Measurements from ENCODE around the gene CCDC192.

- TF ChIP-seq, protein P1, sequence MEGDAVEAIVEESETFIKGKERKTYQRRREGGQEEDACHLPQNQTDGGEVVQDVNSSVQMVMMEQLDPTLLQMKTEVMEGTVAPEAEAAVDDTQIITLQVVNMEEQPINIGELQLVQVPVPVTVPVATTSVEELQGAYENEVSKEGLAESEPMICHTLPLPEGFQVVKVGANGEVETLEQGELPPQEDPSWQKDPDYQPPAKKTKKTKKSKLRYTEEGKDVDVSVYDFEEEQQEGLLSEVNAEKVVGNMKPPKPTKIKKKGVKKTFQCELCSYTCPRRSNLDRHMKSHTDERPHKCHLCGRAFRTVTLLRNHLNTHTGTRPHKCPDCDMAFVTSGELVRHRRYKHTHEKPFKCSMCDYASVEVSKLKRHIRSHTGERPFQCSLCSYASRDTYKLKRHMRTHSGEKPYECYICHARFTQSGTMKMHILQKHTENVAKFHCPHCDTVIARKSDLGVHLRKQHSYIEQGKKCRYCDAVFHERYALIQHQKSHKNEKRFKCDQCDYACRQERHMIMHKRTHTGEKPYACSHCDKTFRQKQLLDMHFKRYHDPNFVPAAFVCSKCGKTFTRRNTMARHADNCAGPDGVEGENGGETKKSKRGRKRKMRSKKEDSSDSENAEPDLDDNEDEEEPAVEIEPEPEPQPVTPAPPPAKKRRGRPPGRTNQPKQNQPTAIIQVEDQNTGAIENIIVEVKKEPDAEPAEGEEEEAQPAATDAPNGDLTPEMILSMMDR (IDR thresholded peaks at IDR 0.05): no peak
- TF ChIP-seq POLR2AphosphoS5 (IDR thresholded peaks at IDR 0.05): no peak
These were observed 90.7 kb downstream of the CCDC192 start for GRCh38 chr5:127793879-127794278.
